Ishikawa (cell line): ENCODE measurements around the gene APOB.

Experiments used
- CREB1 ChIP-seq: IDR thresholded peaks from 2 replicates; pipeline ENCODE4 v1.6.1; 2012; ENCODE audit warnings: low read depth
- EGR1 ChIP-seq: IDR thresholded peaks from 2 replicates; pipeline ENCODE4 v1.6.1; 2012
- EP300 ChIP-seq: IDR thresholded peaks from 2 replicates; pipeline ENCODE4 v1.6.1; 2012; ENCODE audit warnings: borderline replicate concordance
- MAX ChIP-seq: IDR thresholded peaks from 2 replicates; pipeline ENCODE4 v1.6.1; 2012
- NFIC ChIP-seq: IDR thresholded peaks from 2 replicates; pipeline ENCODE4 v1.6.1; 2012
- RAD21 ChIP-seq: IDR thresholded peaks from 2 replicates; pipeline ENCODE4 v1.6.1; 2012; ENCODE audit warnings: low read depth
- REST ChIP-seq: IDR thresholded peaks from 2 replicates; pipeline ENCODE4 v1.6.1; 2012; ENCODE audit warnings: low read depth, mild to moderate bottlenecking
- TAF1 ChIP-seq: IDR thresholded peaks from 2 replicates; pipeline ENCODE4 v1.6.1; 2012; ENCODE audit warnings: low read depth, mild to moderate bottlenecking
- TCF12 ChIP-seq: IDR thresholded peaks from 2 replicates; pipeline ENCODE4 v1.6.1; 2012; ENCODE audit warnings: low read depth
- TEAD4 ChIP-seq: IDR thresholded peaks from 2 replicates; pipeline ENCODE4 v1.6.1; 2012
- USF1 ChIP-seq: IDR thresholded peaks from 2 replicates; pipeline ENCODE4 v1.6.1; 2012
- ZBTB7A ChIP-seq: IDR thresholded peaks from 2 replicates; pipeline ENCODE4 v1.6.1; 2012; ENCODE audit warnings: low read depth

GRCh38 chr2:21037671-21038108, 6.2 kb downstream of the APOB start:
- no peak for TF ChIP-seq ZBTB7A
- TF ChIP-seq MAX, result no peak
- TF ChIP-seq RAD21, result no peak
- TF ChIP-seq EP300, result no peak
- TF ChIP-seq TAF1, result no peak
- TF ChIP-seq REST, result no peak
- no peak for TF ChIP-seq USF1
- no peak for TF ChIP-seq NFIC
- TF ChIP-seq EGR1, result no peak
- no peak for TF ChIP-seq CREB1
- no peak for TF ChIP-seq TEAD4
- TF ChIP-seq TCF12, result no peak
